NCI-H524 (cell line): ENCODE measurements around the gene CEP192.
"Not testable (repeated sequence)": the region's sequence is repeated elsewhere in the genome, so short reads cannot be mapped to it uniquely, and the experiment has no call there.

ENCODE experiments used
- DNase-seq, 2 experiments: peaks; one replicate each; lab custom pipeline; 2025; lab: John Stamatoyannopoulos, UW

CEP192 gene

GRCh38 chr18:13035249-13035914 is 44.2 kb downstream of the CEP192 start:
- DNase-seq, result no peak

GRCh38 chr18:13036622-13037320 is 45.6 kb downstream of the CEP192 start:
- DNase-seq, result no peak

GRCh38 chr18:13039806-13040205 is 48.6 kb downstream of the CEP192 start:
- DNase-seq, result no peak

GRCh38 chr18:13043066-13043465 is 51.9 kb downstream of the CEP192 start:
- DNase-seq, result no peak

GRCh38 chr18:13048061-13048595 is 57.0 kb downstream of the CEP192 start:
- no peak for DNase-seq

GRCh38 chr18:13051159-13051558 is 60.0 kb downstream of the CEP192 start:
- DNase-seq, result no peak

GRCh38 chr18:13051950-13052349 is 60.8 kb downstream of the CEP192 start:
- no peak for DNase-seq

GRCh38 chr18:13054336-13054735 is 63.2 kb downstream of the CEP192 start:
- DNase-seq, result peak in 1 of 2 experiments; percentile 43

GRCh38 chr18:13061630-13062189 is 70.5 kb downstream of the CEP192 start:
- DNase-seq, result no peak

GRCh38 chr18:13067124-13067523 is 76.0 kb downstream of the CEP192 start:
- DNase-seq, result no peak

GRCh38 chr18:13067966-13068365 is 76.8 kb downstream of the CEP192 start:
- DNase-seq, result no peak

GRCh38 chr18:13070460-13070859 is 79.3 kb downstream of the CEP192 start:
- DNase-seq, result no peak

- no peak for DNase-seq
Measured at GRCh38 chr18:13076886-13077285, 85.7 kb downstream of the CEP192 start.

- no peak for DNase-seq
Measured at GRCh38 chr18:13077473-13077872, 86.3 kb downstream of the CEP192 start.

GRCh38 chr18:13078065-13078464 is 86.9 kb downstream of the CEP192 start:
- DNase-seq, result not testable (repeated sequence)

- no peak for DNase-seq
Measured at GRCh38 chr18:13086906-13087305, 95.7 kb downstream of the CEP192 start.

GRCh38 chr18:13095466-13095865 is 104.3 kb downstream of the CEP192 start:
- no peak for DNase-seq

- no peak for DNase-seq
Measured at GRCh38 chr18:13096232-13096631, 105.1 kb downstream of the CEP192 start.

GRCh38 chr18:13096719-13097118 is 105.6 kb downstream of the CEP192 start:
- no peak for DNase-seq

- not testable (repeated sequence) for DNase-seq
Measured at GRCh38 chr18:13098104-13098503, 106.9 kb downstream of the CEP192 start.

- DNase-seq, result no peak
Measured at GRCh38 chr18:13099113-13099512, 108.0 kb downstream of the CEP192 start.

- DNase-seq, result no peak
Measured at GRCh38 chr18:13100942-13101658, 109.9 kb downstream of the CEP192 start.
